22Rv1 (cell line): ENCODE data around the gene CD6.

ENCODE experiments used
- ZFX ChIP-seq: fragments of 450-650 bp; IDR thresholded peaks from 2 replicates; pipeline ENCODE4 v1.6.1; 2017; ENCODE audit warnings: antibody characterized with exemption, borderline replicate concordance
- TF ChIP-seq, protein P1 (sequence below): fragments of 450-650 bp; IDR thresholded peaks from 2 replicates; pipeline ENCODE4 v1.5.1; 2017; ENCODE audit warnings: mild to moderate bottlenecking

- TF ChIP-seq, protein P1, sequence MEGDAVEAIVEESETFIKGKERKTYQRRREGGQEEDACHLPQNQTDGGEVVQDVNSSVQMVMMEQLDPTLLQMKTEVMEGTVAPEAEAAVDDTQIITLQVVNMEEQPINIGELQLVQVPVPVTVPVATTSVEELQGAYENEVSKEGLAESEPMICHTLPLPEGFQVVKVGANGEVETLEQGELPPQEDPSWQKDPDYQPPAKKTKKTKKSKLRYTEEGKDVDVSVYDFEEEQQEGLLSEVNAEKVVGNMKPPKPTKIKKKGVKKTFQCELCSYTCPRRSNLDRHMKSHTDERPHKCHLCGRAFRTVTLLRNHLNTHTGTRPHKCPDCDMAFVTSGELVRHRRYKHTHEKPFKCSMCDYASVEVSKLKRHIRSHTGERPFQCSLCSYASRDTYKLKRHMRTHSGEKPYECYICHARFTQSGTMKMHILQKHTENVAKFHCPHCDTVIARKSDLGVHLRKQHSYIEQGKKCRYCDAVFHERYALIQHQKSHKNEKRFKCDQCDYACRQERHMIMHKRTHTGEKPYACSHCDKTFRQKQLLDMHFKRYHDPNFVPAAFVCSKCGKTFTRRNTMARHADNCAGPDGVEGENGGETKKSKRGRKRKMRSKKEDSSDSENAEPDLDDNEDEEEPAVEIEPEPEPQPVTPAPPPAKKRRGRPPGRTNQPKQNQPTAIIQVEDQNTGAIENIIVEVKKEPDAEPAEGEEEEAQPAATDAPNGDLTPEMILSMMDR: no peak
- no peak for TF ChIP-seq ZFX
Measured at GRCh38 chr11:61001931-61002330, 30.5 kb downstream of the CD6 start.
